ENCODE measurements around the gene KYAT1. TPM values are rescaled to one million over a fixed set of nuclear protein-coding genes. Genes with fewer than 3 reads are reported as not detected.

KYAT1 gene
- total RNA-seq, 1 donor from 2014 or later: 9.7 TPM

DNA sequence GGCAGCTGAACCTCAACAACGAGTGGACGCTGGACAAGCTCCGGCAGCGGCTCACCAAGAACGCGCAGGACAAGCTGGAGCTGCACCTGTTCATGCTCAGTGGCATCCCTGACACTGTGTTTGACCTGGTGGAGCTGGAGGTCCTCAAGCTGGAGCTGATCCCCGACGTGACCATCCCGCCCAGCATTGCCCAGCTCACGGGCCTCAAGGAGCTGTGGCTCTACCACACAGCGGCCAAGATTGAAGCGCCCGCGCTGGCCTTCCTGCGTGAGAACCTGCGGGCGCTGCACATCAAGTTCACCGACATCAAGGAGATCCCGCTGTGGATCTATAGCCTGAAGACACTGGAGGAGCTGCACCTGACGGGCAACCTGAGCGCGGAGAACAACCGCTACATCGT lies 26.6 kb upstream of the KYAT1 start:
- no peak for DNase-seq (ENCODE audit: low spot score)

DNA sequence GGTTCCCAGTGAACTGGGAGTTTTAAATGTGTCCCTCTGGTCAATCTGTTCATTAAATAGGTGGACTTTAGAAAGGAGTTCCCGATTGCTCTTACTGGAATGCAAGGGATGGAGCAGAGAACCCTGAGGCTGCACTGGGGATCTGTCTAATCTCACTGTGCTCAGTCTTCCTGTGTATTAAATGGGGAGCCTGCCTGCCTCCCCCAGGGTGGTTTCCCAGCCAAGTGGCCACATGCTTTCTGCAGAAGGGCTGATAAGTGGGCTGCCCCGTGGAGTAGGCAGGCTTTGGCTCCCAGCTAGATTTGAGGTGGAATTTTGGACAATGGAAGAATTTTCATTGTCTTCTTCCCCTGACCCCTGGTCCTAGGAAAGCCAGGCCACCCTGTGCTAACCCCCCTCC lies 25.0 kb upstream of the KYAT1 start:
- no peak for DNase-seq (ENCODE audit: low spot score)

DNA sequence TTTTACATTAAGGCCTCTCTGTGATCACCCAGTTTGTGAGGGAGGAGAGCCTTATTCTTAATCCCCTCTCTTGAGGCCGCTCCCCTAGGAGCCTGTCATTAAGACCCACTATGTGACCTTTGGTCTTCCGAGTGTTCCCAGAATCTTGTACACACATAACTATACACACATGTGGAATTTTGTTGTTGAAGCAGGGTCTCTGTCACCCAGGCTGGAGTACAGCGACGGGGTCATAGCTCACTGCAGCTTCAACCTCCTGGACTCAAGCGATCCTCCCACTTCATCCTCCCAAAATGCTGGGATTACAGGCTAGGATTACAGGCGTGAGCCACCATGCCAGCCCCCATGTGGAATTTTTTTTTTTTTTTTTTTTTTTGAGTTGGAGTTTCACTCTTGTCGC lies 24.2 kb upstream of the KYAT1 start:
- DNase-seq (ENCODE audit: low spot score): no peak

DNA sequence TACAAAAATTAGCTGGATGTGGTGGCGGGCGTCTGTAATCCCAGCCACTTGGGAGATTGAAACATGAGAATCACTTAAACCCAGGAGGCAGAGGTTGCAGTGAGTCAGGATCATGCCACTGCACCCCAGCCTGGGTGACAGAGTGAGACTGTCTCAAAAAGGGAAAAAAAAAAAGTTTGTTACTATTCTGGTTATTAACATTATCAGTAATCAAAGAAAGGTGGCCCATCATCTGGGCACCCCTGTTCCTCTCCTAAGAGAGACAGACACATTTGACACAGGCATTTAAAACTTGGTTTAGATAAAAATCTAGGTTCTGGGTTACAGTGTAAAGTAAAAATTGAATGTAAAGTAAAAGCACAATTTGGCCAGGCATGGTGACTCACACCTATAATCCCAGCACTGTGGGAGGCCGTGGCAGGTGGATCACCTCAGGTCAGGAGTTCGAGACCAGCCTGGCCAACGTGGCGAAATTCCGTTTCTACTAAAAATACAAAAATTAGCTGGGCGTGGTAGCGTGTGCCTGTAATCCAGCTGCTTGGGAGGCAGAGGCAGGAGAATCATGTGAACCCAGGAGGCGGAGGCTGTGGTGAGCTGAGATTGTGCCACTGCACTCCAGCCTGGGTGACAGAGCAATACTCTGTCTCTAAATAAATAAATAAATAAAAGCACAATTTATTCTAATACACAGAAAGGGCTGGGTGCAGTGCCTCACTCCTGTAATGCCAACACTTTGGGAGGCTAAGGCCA lies 22.3 kb upstream of the KYAT1 start:
- DNase-seq (ENCODE audit: low spot score): no peak

DNA sequence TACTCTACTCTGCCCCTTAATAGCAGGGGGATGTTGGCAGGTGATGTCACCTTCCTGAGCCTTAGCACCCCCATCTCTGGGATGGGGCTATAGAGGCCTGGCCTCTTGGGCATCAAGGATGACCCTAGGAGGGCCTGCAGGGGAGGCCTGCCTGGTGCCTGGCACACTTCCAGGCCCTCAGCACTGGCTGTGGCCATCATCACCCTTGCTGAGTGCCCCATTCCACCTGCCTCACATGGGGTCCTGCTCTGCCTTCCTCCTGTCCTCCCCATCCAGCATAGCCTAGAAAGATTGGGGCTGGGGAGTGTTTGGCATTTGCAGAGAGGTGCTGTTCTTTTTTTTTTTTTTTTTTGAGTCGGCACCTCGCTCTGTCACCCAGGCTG lies 21.3 kb upstream of the KYAT1 start:
- DNase-seq (ENCODE audit: low spot score): no peak

DNA sequence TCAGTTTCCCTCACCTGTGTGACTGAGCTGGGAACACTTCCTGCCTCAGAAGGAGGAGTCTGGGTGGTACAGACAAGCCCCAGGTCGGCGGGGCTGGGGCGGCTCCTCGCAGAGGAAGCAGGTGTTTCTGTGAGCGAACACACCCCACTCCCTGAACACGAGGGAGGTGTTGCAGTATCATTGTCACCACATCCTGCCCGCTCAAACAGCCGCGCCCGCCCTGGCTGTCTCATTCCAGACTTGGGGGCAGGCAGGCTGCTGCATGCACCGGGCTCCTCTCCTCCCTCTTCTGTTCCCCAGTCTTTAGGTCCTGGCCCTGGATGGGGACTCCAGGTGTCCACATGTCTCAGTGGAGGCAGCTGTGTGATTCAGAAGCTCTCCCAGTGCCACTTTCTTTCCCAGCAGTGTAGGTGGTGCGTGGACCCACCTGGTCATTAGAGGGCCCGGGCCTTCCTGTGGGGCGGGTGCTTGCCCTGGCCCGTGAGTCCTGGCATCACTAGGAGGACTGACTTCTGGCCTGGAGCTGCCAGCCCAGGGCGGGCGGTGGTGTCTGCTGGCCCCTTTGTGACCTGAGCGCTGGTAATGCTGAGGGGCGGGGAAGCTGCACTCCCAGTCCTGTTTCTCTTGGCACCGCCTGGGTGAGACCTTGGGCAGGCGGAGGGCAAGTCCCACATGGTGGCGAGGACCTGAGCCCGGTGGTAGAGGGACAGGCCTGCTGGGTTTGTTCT lies 20.8 kb upstream of the KYAT1 start:
- peak; percentile 55 for DNase-seq (ENCODE audit: low spot score)

DNA sequence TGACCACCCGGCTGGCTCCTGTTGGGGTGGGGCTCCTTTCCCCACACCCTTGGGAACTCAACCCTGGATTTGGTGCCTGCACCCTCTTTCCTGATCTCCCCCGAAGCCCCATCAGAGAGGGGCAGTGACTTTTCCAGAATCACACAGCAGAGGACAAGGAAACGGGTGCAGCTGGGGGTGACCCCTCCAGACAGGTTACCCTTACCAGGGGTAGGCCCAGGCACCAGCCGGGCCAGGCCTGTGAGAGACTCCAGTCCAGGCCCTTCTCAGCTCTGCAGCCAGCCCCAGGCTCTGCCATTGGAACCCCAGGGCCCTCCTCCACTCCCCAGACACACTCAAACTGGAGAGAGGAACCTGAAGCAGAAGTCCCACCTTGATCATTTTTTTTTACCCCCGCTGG lies 20.1 kb upstream of the KYAT1 start:
- DNase-seq (ENCODE audit: low spot score): no peak

DNA sequence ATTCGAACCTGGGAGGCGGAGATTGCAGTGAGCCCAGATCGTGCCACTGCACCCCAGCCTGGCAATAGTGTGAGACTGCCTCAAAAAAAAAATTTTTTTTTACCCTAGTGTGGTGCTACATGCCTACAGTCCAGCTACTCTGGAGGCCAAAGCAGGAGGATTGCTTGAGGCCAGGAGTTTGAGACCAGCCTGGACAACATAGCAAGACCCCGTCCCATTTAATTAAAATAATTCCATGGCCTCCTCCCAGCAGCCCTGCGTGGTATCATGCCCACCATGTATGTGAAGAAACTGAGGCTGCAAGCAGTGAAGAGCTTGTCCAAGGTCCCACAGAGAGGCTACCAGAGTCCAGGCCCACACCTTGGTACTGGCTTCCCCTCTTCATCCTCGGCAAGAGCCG lies 19.6 kb upstream of the KYAT1 start:
- no peak for DNase-seq (ENCODE audit: low spot score)

DNA sequence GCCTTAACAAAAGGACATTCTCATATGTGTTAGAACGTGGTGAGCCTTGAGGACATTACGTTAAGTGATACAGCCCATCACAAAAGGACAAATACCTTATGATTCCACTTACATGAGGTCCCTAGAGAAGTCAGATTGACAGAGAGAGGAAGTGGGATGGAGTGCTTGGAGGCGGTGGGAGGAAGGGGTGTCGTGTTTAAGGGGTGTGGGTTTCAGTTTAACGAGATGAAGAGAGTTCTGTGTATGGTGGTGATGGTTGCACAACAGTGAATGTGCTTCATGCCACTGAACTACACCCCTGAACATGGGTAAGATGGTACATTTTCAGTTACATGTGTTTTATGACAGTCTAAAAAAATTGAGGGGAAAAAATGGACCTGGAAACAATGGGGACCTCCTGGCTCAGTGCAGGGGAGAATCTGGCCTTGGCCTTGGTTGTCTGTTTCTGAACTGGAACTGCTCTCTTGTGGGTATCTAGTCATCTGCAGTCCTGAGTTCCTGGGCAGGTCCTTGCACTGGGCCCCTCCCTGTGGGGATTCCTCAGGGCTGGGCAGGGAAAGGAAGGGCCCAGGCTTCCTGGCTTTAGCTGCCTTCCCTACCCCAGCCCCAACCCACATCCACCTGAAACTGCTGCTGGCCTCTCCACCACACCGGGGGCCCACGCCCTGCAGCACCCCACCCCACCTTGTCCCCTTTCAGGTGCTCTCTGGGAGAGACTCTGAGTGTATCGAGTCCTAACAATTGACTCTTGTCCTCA lies 18.0 kb upstream of the KYAT1 start:
- no peak for DNase-seq (ENCODE audit: low spot score)

DNA sequence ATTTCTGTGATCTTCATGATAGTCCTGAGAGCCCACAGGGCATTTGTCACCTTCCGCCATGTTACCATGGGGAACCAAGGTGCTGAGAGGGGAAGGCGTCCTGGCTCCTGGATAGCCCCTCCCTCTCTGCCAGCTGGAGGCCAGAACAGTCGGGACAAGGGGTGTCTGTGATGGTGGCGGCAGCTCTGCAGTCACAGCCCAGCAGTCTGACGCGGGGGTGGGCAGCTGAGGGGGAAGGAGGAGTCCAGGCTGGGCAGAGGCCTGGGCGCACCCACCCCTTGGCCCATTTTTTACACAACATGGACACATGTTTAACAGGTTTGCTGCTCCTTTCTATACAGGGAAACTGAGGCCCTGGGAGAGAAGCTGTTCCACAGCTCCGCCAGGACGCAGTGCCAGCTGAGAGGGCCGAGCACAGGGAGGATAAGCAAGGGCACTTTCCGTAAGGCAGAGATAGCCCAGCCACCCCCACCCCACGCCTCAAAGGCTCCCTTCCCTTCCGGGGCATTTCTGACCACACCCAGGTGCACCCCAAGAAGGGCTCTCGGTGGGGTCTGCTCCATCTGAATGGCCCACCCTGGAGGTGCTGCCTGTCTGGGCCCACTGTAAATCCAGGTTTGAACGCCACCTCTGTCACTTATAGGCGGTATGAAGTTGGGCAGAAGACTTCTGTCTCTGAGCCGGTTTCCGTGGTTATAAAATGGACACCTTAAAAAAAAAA lies 17.3 kb upstream of the KYAT1 start:
- DNase-seq (ENCODE audit: low spot score): no peak

DNA sequence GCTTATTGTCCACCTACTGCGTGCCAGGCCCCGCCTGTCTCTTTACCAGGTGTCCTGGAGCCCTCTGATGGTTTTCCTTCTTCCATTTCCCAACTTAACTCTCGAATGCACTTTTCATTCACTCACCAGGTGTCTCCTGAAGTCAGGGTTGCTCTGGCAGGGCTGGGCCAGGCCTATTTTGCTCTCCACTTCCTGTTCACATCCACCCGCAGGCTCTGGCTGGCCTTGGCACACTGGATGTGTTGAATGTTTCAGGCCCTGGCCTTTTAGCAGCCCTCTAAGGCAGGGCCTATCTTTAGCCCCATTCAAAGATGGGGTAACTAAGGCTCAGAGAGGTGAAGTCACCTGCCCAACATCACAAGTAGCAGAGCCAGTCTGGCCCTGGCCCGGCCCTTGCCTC lies 16.6 kb upstream of the KYAT1 start:
- DNase-seq (ENCODE audit: low spot score): no peak

DNA sequence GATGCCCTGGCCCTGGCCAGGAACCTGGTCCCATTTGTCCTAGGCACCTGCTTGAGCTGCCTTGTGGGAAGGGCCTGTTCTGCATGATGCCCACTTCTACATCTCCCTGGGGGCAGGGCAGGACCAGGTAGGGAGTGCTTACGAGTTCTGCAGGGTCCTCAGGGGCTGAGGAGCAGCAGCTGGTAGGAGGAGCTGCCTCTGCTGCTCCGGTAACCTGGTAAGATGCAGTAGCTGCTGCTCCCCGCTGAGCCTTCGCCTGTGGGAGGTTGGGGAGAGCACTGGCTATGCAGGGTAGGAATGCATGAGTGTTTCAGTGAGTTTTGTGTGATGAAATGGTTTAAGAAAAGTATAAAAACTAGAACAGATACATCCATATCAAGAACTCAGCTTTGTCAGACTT lies 13.8 kb upstream of the KYAT1 start:
- no peak for DNase-seq (ENCODE audit: low spot score)

DNA sequence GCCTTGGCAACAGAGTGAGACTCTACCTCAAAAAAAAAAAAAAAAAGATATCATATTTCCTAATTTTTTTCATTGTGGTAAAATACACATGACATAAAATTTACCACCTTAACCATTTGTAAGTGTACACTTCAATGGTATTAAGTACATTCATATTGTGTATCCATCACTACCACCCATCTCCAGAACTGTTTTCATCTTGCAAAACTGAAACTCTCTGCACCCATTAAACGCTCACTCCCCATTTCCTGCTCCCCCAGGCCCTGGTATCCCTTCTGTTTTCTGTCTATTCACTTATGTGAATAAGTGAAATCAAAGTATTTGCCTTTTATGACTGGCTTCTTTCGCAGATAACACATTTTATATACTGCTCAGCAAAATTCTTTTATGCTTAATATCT lies 13.0 kb upstream of the KYAT1 start:
- no peak for DNase-seq (ENCODE audit: low spot score)

DNA sequence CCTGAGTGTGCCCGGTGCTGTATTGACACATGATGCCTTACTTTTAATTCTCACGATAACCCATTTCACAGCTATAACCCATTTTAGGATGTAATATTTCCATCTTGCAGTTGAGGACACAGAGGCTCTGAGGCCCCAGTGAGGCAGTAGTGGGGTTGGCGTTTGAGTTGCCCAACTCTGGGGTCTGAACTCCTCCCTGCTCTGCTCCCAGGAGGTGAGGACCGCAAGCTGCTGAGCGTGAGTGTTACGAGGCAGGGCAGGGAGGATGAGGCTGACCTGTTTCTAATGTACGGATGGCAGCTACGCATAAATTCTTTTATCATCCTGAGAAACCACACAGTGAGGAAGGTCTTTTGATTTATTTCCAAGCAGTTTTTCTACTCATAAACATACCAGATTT lies 11.6 kb upstream of the KYAT1 start:
- no peak for DNase-seq (ENCODE audit: low spot score)

DNA sequence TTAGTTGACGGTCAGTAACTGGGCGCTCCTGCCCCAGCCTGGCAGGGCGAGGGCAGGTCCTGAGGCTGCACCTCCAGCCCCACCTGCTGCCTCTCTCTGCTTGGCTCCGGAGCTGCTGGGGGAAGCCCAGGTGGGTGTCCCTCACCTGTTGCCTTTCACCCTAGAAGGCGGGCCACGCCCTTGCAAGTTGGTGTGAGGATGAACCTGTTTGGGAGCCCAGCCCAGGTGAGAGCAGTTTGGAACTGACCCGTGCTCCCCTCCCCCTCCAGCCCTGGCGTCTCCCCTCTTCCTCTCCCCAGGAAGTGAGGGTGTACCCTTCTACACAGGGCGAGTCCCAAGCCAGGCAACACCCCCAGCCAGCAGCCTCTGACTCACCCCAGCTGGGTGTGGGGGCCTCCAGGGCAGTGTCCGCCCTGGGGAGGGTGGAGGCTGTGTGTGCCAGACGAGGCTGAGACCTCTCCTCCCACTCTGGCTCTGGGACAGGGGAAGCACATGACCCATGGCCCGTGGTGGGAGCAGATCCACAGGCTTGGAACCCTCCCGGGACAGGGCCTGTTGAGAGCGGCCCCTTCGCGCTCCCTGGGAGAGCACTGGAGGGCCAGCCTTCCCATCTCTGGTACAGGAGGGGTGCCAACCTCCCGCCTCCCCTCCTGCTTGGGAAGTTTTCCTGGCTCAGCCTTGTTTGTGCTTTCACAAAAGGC lies 10.6 kb upstream of the KYAT1 start:
- DNase-seq (ENCODE audit: low spot score): peak; percentile 82

DNA sequence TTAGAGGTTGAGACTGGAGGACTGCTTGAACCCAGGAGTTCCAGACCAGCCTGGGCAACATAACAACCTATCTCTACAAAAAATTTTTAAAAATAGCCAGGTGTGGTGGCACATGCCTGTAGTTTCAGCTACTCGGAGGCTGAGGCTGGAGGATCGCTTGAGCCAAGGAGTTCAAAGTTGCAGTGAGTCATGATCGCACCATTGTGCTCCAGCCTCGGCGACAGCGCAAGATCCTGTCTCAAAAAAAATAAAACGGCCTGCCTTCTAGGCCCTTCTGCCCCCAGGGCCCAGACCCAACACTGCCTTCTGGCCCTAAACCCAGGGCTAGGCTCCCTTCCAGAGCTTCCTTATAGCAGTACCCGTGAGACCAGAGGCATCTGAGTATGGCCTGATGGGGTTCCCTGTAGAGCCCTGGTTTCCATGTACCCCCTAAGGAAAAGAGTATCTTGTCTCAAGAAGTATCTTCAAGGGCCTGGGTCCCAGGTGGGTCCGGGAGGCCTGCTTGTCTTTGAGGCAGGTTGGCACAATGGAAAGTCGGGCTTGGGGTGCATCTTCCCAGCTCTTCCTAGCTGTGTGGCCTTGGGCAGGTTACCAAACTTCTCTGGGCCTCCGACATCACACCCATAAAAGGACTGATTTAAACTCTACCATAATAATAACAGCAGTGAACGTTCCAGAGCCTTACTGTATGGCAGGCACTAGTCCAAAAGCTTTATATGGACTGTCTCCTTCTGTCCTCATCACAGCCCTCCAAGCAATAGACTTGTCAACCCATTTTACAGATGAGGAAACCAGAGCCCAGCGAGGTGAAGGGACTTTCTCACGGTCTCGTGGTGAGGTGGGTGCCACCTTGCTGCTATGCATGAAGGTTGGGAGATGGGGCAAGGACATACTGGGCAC lies 9.8 kb upstream of the KYAT1 start:
- no peak for DNase-seq (ENCODE audit: low spot score)

DNA sequence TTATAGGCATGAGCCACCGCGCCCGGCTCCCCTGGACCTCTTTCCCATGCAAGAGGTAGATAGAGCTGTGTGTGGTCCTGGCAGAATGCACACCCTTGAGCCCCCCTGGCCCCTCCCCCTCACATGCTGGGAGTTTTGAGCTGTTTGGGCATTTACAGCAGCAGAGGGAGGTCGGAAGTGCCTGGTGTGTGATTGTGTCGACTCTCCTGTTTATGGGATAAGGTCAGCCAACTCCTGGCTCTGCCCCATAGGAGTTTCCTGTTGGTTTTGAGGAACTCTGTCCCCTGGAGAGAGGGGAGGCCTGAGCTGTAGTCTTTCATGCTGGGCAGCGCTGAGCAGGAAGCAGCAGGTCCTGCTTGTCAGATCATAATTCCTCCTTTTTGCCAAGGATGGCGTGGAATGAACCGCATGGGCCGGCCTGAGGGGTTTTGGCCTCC lies 6.2 kb upstream of the KYAT1 start:
- no peak for DNase-seq (ENCODE audit: low spot score)

DNA sequence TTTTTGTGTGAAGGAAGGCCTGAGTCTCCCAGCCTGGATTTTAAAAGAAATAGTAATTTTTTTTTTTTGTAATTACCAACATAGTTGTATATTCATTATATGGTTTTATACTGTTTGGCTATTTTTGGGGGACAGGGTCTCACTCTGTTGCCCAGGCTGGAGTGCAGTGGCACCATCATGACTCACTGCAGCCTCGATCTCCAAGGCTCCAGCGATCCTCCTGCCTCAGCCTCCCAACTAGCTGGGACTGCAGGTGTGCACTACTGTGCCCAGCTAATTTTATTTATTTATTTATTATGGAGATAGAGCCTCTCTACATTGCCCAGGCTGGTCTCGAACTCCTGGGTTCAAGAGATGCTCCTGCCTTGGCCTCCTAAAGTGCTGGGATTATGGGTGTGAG lies 5.3 kb upstream of the KYAT1 start:
- no peak for DNase-seq (ENCODE audit: low spot score)

DNA sequence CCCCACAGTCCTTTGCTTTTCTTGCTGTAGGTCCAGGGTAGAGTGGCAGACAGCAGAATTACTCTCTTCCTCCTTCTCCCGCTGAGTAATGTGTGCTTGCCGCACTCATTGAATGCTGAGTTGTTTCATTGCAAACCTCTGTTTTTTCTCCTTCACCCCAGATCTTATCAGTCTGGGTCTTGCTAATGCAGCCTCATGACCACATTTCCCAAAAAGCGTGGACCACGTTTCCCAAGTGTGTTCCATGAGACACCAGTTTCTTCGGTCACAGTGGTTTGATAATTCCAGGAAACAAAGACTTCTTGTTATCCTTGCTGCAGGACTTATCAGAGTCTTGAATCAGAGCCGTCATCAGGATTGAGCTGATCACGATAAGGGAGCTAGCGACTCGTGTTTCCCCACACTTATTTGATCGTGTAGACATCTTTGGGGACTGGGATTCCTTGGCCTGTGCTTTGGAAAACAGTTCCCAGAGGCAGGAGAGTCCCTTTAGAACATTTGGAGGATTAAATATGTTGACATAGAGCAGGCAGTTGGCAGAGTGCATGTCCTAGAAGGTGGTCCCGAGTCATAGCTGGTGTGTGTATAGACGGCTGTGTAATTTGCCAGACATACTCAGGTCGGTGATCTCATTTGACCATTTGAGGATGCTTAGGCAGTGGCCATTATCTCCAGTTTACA lies 4.6 kb upstream of the KYAT1 start:
- DNase-seq (ENCODE audit: low spot score): no peak

DNA sequence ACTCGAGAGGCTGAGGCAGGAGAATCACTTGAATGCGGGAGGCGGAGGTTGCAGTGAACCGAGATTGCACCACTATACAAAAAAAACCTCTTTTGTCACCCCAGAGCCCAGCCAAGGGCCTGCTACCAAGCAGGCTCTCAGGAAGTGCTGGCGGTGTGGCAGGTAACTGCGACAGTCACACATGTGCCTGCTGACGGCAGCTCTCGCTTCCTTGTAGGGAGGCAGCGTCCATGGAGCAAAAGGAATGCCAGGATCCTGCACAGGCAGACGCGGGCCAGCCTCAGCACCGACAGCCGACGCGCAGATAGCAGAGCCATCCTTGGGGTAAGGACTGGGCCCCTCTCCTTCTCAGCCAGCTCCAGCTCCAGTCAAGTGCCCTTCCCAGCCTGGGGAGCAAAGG lies 4.0 kb upstream of the KYAT1 start:
- no peak for DNase-seq (ENCODE audit: low spot score)

Data from mucosa of gallbladder (tissue), 1 donor.